Activated T-helper 9 cell treated with anti-CD3 and anti-CD28 coated beads, Interleukin-2, amount 50 U/mL, for 16 hours (primary cell): ENCODE measurements around the gene OSER1.
"Not testable (repeated sequence)": the region's sequence is repeated elsewhere in the genome, so short reads cannot be mapped to it uniquely, and the experiment has no call there.

Source experiments
- DNase-seq: peaks from one replicate; pipeline ENCODE4 v3.0.0-alpha.2; 2020; ENCODE audit warnings: low read depth

Gene OSER1

DNA sequence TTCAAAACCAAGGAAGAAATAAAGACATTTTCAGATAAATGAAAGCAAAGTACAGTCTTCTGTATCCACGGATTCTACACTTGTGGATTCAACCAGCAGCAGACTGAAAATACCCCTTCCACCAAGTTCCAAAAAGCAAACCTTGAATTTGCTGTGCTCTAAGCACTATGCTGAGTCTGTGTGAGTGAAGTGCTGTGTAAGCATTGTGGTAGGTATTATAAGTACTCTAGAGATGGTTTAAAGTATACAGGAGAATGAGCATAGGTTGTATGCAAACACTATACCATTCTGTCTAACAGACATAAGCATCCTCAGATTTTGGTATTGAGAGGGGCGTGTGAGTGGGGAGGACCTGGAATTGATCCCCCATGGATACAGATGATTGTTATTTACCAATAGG, 9.6 kb downstream of the OSER1 start:
- no peak for DNase-seq

- no peak for DNase-seq
These were observed 10.2 kb downstream of the OSER1 start for GRCh38 chr20:44200371-44200770.

- no peak for DNase-seq
These were observed 10.7 kb downstream of the OSER1 start for GRCh38 chr20:44199877-44200276.

DNA sequence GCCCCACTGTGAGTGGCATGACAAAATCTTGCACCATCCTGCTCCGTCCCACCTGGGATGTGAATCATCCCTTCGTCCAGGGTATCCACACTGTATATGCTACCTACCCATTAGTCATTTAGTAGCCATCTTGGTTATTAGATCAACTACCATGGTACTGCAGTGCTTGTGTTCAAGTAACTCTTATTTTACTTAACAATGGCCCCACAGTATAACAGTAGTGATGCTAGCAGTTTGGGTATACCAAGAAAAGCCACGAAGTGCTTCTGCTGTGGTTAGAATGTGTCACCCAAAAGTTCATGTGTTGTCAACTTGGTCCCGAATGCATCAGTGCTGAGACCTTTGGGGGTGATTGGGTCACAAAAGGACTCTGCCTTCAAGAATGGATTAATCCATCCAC, 11.7 kb downstream of the OSER1 start:
- no peak for DNase-seq

DNA sequence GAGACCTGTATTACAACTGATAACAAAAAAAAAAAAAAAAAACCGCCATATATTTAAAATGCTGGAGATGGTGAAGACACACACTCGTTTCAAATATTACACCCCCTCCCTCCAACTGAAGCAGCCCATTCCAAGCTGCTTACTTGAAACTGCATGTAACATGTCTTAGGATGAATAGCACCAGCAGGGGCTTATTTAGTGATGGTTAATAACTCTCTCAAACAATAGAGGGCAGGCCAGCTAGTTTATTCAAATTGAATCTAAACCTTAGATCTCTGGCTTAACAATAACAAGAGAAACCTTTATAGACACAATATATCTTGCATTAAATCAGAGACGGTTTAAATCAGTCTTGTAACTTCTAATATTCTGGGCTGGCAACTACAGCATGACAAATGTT, 14.3 kb downstream of the OSER1 start:
- DNase-seq, result no peak

- no peak for DNase-seq
These were observed 15.0 kb downstream of the OSER1 start for GRCh38 chr20:44195605-44196004.

DNA sequence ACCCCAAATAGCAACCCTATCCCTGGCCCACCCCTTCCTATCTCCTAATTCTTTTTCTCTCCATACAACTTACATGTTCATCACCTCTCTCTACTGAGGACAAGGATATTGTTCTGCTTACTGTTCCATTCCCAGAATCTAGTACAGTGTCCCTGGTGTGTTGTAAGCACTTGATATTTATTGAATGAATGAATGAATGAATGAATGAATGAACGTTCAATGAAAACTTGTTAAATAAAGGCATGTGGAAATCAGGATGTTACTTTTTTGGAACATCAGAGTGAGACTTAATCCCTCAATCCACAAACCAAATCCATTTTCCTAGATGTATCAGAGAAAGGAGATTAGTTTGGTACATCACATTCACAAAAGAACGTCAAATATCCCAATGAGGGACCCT, 16.8 kb downstream of the OSER1 start:
- DNase-seq, result no peak

- not testable (repeated sequence) for DNase-seq
These were observed 18.9 kb downstream of the OSER1 start for GRCh38 chr20:44191640-44192039.

- not testable (repeated sequence) for DNase-seq
These were observed 20.2 kb downstream of the OSER1 start for GRCh38 chr20:44190197-44190852.

DNA sequence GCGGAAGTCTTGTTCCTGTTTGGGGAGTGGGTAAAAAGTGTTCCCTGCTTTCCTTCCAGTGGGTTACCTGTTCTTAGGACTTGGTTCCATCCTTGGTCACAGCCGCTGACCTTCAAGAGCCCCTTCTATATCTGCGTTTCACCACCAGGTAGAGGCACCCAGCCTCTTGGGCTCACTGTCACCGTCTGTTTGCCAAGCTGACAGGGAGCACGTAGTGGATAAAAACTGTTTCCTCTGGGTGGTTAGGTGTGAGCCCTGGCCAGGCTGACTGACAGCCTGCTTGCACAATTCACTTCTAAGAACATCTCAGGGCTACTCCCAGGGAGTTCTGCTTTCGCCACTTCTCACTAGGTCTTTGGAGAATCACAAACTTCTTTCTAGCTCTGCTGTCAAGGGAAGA, 21.8 kb downstream of the OSER1 start:
- DNase-seq, result no peak

DNA sequence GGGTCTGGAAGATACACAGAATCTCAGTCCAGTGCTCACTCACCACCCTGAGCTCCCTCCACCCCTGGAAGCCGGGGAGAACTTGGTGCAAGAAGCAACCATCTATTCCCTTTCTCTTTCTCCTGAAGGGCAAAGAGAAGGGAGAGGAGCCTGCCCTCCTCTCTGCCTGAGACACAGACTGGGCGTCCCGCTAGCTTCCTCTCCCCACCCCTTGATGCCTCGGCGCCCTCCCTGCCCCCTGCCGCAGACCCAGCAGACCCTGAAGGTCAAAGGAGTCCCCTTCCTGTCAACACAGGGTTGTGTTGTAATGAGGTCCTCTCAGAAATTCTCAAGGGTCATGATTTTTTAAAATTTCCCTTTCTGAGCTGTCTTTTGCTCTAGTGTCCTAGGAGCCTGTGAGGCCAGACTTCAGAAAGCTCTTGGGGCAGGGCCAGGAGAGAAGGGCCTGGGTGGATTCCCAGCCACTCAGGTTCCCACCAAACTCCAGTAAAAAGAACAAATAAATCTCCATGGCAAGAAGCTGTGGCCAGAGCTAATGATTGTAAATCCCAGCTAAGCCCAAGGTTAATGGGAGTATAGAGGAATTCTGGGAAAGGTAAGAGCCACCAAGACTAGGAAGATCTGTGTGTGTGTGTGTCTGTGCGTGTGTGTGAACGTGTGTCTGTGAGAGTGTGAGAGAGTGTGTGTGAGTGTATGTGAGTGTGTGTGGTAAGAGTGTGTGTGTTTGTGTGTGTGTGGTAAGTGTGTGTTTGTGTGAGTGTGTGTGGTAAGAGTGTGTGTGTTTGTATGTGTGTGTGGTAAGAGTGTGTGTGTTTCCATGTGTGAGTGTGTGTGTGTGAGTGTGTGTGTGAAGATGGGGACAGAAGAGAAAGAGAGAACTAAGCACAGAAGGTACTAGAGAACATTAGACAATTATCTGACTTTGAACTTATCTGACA, 22.5 kb downstream of the OSER1 start:
- DNase-seq, result no peak

DNA sequence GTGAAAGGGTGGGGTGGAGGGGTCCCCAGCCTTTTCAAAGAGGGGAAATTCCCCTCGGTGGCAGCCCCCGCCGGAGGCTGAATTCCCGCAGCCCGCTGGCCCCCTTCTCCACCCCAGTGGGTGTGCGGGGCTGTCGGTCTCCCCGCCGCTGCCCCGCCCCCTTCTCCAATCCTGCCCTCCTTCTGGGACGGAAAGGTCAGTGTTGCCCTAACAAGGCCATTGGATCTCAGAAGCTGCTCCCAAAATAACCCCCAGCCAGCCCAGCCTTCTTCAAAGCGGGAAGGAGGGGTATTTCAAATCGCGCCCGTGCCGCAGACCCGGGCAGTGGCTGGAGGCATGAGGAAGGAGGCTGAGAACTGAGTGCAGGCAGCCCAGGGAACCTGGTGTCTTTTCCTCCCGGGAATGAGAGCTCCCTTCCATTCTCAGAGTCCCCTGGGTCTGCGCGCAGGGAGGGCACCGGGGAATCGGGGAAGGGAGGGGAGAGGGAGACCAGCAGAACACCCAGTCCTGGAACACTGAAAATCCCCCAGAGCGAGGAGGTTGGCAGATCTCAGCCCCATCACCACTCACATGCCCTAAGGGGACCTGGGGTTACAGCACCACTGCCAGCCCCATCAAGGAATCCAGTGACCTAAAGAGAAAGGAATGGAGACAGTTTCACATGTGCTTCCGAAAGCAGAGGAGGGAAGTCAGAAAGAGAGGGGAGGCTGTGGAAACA, 23.4 kb downstream of the OSER1 start, which contains the start of gene JPH2:
Gene JPH2 (minus strand): TSS at position 135 of the 718 bp plus-strand sequence. CDS start 483 bp downstream, outside the sequence.
- no peak for DNase-seq

GRCh38 chr20:44186674-44187053, 23.9 kb downstream of the OSER1 start:
- no peak for DNase-seq

DNA sequence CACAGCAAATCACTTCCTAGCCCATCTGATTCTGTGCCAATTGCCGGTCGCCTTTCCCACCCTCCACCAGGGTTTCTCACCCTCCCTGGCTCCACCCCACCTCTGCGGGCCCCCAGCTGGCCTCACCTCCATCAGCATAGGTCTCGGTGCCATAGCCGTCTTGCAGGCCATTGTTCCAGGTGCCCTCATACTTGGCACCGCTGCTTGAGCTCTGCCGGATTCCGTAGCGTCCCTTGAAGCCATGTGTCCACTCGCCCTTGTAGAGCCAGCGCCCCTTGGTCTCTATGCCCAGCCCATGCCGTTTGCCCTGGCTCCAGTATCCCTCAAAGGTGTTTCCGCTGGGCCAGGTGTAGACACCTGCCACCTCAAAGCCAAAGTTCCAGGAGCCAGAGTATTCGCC, 24.4 kb downstream of the OSER1 start:
- no peak for DNase-seq

GRCh38 chr20:44185574-44185973, 25.0 kb downstream of the OSER1 start:
- no peak for DNase-seq

- no peak for DNase-seq
These were observed 27.3 kb downstream of the OSER1 start for GRCh38 chr20:44183282-44183681.

DNA sequence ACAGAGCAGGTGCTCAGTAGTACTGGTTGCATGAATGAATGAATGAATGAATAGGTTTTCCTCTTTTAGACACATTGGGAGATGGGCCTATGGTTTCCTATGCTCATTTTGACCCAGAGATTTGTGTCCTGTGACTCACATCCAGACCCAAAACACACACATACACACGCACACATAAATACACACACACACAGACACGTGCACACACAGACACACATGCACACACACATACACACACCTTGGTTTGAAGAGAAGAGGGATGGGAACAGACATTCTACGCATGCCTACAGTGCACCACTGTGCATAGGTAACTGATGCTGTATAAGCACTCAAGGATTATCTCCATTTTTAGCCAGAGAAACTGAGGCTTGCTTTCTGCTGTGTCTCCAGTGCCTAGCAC, 27.7 kb downstream of the OSER1 start:
- no peak for DNase-seq

DNA sequence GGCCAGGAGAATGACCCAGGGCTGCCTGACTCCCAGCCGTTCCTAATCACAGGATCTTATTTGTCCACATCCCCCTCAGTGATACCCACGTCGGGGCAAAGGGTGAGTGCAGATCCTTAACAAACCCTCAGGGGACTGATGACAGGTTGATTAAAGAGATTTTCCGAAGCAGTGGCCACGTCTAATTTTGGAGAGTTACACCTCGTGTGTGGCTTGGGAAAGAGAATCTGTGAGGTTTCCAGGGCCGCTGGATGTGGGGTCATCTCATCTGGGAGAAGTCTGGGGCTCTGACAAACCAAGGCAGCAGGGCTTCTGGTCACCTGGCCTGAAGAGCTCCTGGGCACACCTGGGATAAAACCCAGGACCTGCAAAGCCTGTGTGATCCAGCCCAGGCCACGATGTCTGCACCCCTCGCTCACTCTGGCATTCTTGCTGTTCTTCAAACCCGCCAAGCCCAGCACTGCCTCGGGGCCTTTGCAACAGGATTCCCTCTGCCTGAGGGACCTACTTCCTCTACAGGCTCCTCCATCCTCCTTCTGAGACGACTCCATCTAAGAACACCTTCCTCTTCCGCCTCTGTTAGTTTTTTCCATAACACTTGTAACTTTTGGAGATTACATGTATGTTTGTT, 28.3 kb downstream of the OSER1 start:
- no peak for DNase-seq

DNA sequence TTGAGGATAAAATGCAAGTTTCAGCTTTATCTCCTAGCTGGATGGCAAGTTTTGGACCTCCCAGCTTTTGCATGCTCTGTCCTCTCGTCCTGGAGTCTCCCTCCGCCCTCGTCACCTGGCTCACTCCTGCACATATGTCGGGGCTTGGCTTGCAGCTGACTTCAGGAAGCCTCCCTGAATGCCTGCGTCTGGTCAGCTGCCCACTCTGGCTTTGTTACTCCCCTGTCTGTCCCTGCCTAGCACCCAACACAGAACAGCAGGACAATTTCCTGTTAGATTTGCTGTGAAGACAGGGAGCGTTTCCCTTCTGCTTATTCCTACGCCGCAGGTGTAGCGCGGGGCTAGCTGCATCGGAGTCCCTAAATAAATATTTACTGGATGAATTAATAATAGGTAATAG, 29.0 kb downstream of the OSER1 start:
- no peak for DNase-seq

GRCh38 chr20:44180814-44181213, 29.8 kb downstream of the OSER1 start:
- DNase-seq, result no peak

- DNase-seq, result no peak
These were observed 33.6 kb downstream of the OSER1 start for GRCh38 chr20:44176833-44177534.
